Mucosa of rectum (tissue), 2 donors: ENCODE results near the gene SETD1B.

Experiments used
- H3K27ac ChIP-seq, 2 donors: one replicate each; pipeline ENCODE4 v1.7.0; 2013; ENCODE audit warnings: inconsistent platforms in 2 of 2, low read depth in 2 of 2, low read length in 2 of 2
- H3K27me3 ChIP-seq, 2 donors: one replicate each; pipeline ENCODE4 v1.7.0; 2013; ENCODE audit warnings: low read length in 2 of 2; ENCODE audit not compliant: control insufficient read depth in 2 of 2, insufficient read depth in 2 of 2
- H3K36me3 ChIP-seq, 2 donors: one replicate each; pipeline ENCODE4 v1.7.0; 2013; ENCODE audit warnings: low read length in 2 of 2; ENCODE audit not compliant: control insufficient read depth in 2 of 2, insufficient read depth in 2 of 2
- H3K4me1 ChIP-seq, 2 donors: one replicate each; pipeline ENCODE4 v1.7.0; 2013; ENCODE audit warnings: low read length in 2 of 2, mild to moderate bottlenecking in 1 of 2; ENCODE audit not compliant: control insufficient read depth in 2 of 2, insufficient read depth in 2 of 2
- H3K4me3 ChIP-seq, 2 donors: one replicate each; pipeline ENCODE4 v1.7.0; 2013; ENCODE audit warnings: low read length in 2 of 2
- H3K9ac ChIP-seq, 2 donors: one replicate each; pipeline ENCODE4 v1.7.0; 2013; ENCODE audit warnings: low read length in 2 of 2, low read depth in 1 of 2, mild to moderate bottlenecking in 1 of 2
- H3K9me3 ChIP-seq, 2 donors: one replicate each; pipeline ENCODE4 v1.7.0; 2013; ENCODE audit warnings: low read length in 2 of 2; ENCODE audit not compliant: control insufficient read depth in 2 of 2
- donor health status: healthy.
- donor health status: Normal muscosa, but diverticular disease.

Gene SETD1B

GRCh38 chr12:121796855-121797751, 6.7 kb upstream of the SETD1B start:
- Histone ChIP-seq H3K9ac (peak overlapping the region; percentile 54 to 96), H3K4me1 (peaks cover 56 to 70% of the 10 kb centered on the region in 2 donors), H3K27ac (peak overlapping the region; percentile 100), H3K9me3 (no peaks in the 10 kb centered on the region), H3K36me3 (peaks cover 0 to 8% of the 10 kb centered on the region in 2 donors), H3K4me3 (peak overlapping the region; percentile 87 to 90), H3K27me3 (no peaks in the 10 kb centered on the region)

GRCh38 chr12:121797937-121798786, 5.6 kb upstream of the SETD1B start:
- no peaks in the 10 kb centered on the region for H3K27me3 ChIP-seq
- peaks cover 56 to 60% of the 10 kb centered on the region in 2 donors for H3K4me1 ChIP-seq
- peak overlapping the region; percentile 87 to 90 for H3K4me3 ChIP-seq
- peaks cover 0 to 8% of the 10 kb centered on the region in 2 donors for H3K36me3 ChIP-seq
- peak overlapping the region; percentile 64 to 96 for H3K9ac ChIP-seq
- H3K9me3 ChIP-seq, result no peaks in the 10 kb centered on the region
- peak overlapping the region; percentile 100 for H3K27ac ChIP-seq

- H3K27me3 ChIP-seq, result no peaks in the 10 kb centered on the region
- H3K4me3 ChIP-seq, result peak overlapping the region; percentile 87 to 90
- no peaks in the 10 kb centered on the region for H3K9me3 ChIP-seq
- peaks cover 56 to 57% of the 10 kb centered on the region in 2 donors for H3K4me1 ChIP-seq
- peaks cover 0 to 8% of the 10 kb centered on the region in 2 donors for H3K36me3 ChIP-seq
- H3K27ac ChIP-seq, result peak overlapping the region; percentile 100
- peak overlapping the region; percentile 64 to 96 for H3K9ac ChIP-seq
Observed at GRCh38 chr12:121798787-121799155, 5.0 kb upstream of the SETD1B start.

- H3K4me1 ChIP-seq, result peaks cover 50 to 53% of the 10 kb centered on the region in 2 donors
Observed at GRCh38 chr12:121799156-121799841, 4.5 kb upstream of the SETD1B start.

GRCh38 chr12:121799842-121800693, 3.7 kb upstream of the SETD1B start:
- H3K9ac ChIP-seq, result peak overlapping the region; percentile 96 to 98
- H3K4me1 ChIP-seq, result peaks cover 43 to 46% of the 10 kb centered on the region in 2 donors
- peak overlapping the region; percentile 100 for H3K27ac ChIP-seq

More at GRCh38 chr12:121799156-121799841, 4.5 kb upstream of the SETD1B start:
- H3K9me3 ChIP-seq, result no peaks in the 10 kb centered on the region
- peak overlapping the region; percentile 74 to 96 for H3K9ac ChIP-seq
- no peaks in the 10 kb centered on the region for H3K27me3 ChIP-seq
- H3K4me3 ChIP-seq, result peak overlapping the region; percentile 87 to 90
- peak overlapping the region; percentile 100 for H3K27ac ChIP-seq
- peaks cover 0 to 8% of the 10 kb centered on the region in 2 donors for H3K36me3 ChIP-seq

GRCh38 chr12:121800694-121801594, 2.9 kb upstream of the SETD1B start:
- peak overlapping the region; percentile 96 to 98 for H3K9ac ChIP-seq
- peak overlapping the region; percentile 100 for H3K27ac ChIP-seq
- H3K4me1 ChIP-seq, result peaks cover 38 to 44% of the 10 kb centered on the region in 2 donors
- H3K36me3 ChIP-seq, result peaks cover 0 to 2% of the 10 kb centered on the region in 2 donors
- H3K9me3 ChIP-seq, result no peaks in the 10 kb centered on the region
- H3K27me3 ChIP-seq, result no peaks in the 10 kb centered on the region
- H3K4me3 ChIP-seq, result peak overlapping the region; percentile 87 to 90

More at GRCh38 chr12:121799842-121800693, 3.7 kb upstream of the SETD1B start:
- no peaks in the 10 kb centered on the region for H3K9me3 ChIP-seq
- H3K36me3 ChIP-seq, result peaks cover 0 to 7% of the 10 kb centered on the region in 2 donors
- H3K4me3 ChIP-seq, result peak overlapping the region; percentile 87 to 90
- no peaks in the 10 kb centered on the region for H3K27me3 ChIP-seq

GRCh38 chr12:121801595-121802484, 2.0 kb upstream of the SETD1B start:
- H3K4me1 ChIP-seq, result peaks cover 39 to 46% of the 10 kb centered on the region in 2 donors
- H3K9ac ChIP-seq, result peak overlapping the region; percentile 96 to 98
- H3K36me3 ChIP-seq, result peaks cover 0 to 4% of the 10 kb centered on the region in 2 donors
- H3K27ac ChIP-seq, result peak overlapping the region; percentile 100
- H3K9me3 ChIP-seq, result no peaks in the 10 kb centered on the region
- peak overlapping the region; percentile 87 to 90 for H3K4me3 ChIP-seq
- H3K27me3 ChIP-seq, result no peaks in the 10 kb centered on the region

GRCh38 chr12:121802485-121802842, 1.3 kb upstream of the SETD1B start:
- Histone ChIP-seq H3K36me3 (peaks cover 0 to 8% of the 10 kb centered on the region in 2 donors), H3K27me3 (no peaks in the 10 kb centered on the region), H3K9me3 (no peaks in the 10 kb centered on the region), H3K4me1 (peaks cover 43 to 47% of the 10 kb centered on the region in 2 donors), H3K4me3 (peak overlapping the region; percentile 87 to 90), H3K27ac (peak overlapping the region; percentile 100), H3K9ac (peak overlapping the region; percentile 96 to 98)
